Liver (tissue), 9 donors: ENCODE data around the gene GNB1L. TPM values are rescaled to one million over a fixed set of nuclear protein-coding genes. Genes with fewer than 3 reads are reported as not detected.

ENCODE experiments used
- DNase-seq: peaks from one replicate; pipeline ENCODE4 v3.0.0-alpha.2; 2017; ENCODE audit warnings: low spot score
- H3K27ac ChIP-seq, 2 donors: one replicate each; pipeline ENCODE4 v1.7.0; 2013; ENCODE audit warnings: inconsistent platforms in 2 of 2, low read length in 2 of 2, control low read depth in 1 of 2, low read depth in 1 of 2, mild to moderate bottlenecking in 1 of 2
- H3K27me3 ChIP-seq, 4 donors: one replicate each; pipeline versions ENCODE4 v1.6.1 to v1.7.0; 2013; ENCODE audit warnings: low read length in 3 of 4, inconsistent platforms in 1 of 4, mild to moderate bottlenecking in 1 of 4, moderate library complexity in 1 of 4; ENCODE audit not compliant: control insufficient read depth in 4 of 4, insufficient read depth in 4 of 4
- H3K36me3 ChIP-seq, 4 donors: one replicate each; pipeline versions ENCODE4 v1.6.1 to v1.7.0; 2013; ENCODE audit warnings: low read length in 3 of 4, mild to moderate bottlenecking in 3 of 4, low read depth in 1 of 4, moderate library complexity in 1 of 4; ENCODE audit not compliant: control insufficient read depth in 4 of 4, insufficient read depth in 3 of 4
- H3K4me1 ChIP-seq, 4 donors: one replicate each; pipeline versions ENCODE4 v1.6.1 to v1.7.0; 2013; ENCODE audit warnings: low read length in 3 of 4, mild to moderate bottlenecking in 3 of 4, moderate library complexity in 1 of 4; ENCODE audit not compliant: control insufficient read depth in 4 of 4, insufficient read depth in 4 of 4
- H3K4me3 ChIP-seq, 3 donors: one replicate each; pipeline versions ENCODE4 v1.6.1 to v1.7.0; 2013; ENCODE audit warnings: low read length in 3 of 3, control low read depth in 1 of 3, low read depth in 1 of 3, mild to moderate bottlenecking in 1 of 3
- H3K9ac ChIP-seq, 2 donors: one replicate each; pipeline ENCODE4 v1.7.0; 2013; ENCODE audit warnings: low read length in 2 of 2, mild to moderate bottlenecking in 2 of 2, moderate library complexity in 2 of 2, control low read depth in 1 of 2, low read depth in 1 of 2
- H3K9me3 ChIP-seq, 4 donors: one replicate each; pipeline versions ENCODE4 v1.6.1 to v1.7.0; 2013; ENCODE audit warnings: low read length in 3 of 4; ENCODE audit not compliant: control insufficient read depth in 4 of 4
- EGR1 ChIP-seq, 2 donors: IDR thresholded peaks; 2 replicates each; pipeline ENCODE4 v1.6.1; 2016 to 2018; ENCODE audit warnings: antibody characterized with exemption in 2 of 2, low read depth in 2 of 2
- FOXA1 ChIP-seq: IDR thresholded peaks from 2 replicates; pipeline ENCODE4 v1.6.1; 2016; ENCODE audit warnings: antibody characterized with exemption
- GABPA ChIP-seq, 2 donors: IDR thresholded peaks in 1 of 2; conservative IDR thresholded peaks in 1 of 2; 2 replicates each; pipeline ENCODE4 v1.6.1; 2016; ENCODE audit warnings: antibody characterized with exemption in 2 of 2, mild to moderate bottlenecking in 1 of 2, moderate library complexity in 1 of 2
- HNF4G ChIP-seq: IDR thresholded peaks from 2 replicates; pipeline ENCODE4 v1.6.1; 2016; ENCODE audit warnings: antibody characterized with exemption
- NR2F2 ChIP-seq: IDR thresholded peaks from 2 replicates; pipeline ENCODE4 v1.6.1; 2016; ENCODE audit warnings: antibody characterized with exemption
- RXRA ChIP-seq, 2 donors: IDR thresholded peaks; 2 replicates each; pipeline ENCODE4 v1.6.1; 2017 to 2018; ENCODE audit warnings: antibody characterized with exemption in 2 of 2, mild to moderate bottlenecking in 1 of 2
- SP1 ChIP-seq: IDR thresholded peaks from 2 replicates; pipeline ENCODE4 v1.6.1; 2018; ENCODE audit warnings: antibody characterized with exemption, mild to moderate bottlenecking
- TAF1 ChIP-seq: conservative IDR thresholded peaks from 2 replicates; pipeline ENCODE4 v1.6.1; 2016; ENCODE audit warnings: antibody characterized with exemption, mild to moderate bottlenecking
- YY1 ChIP-seq: IDR thresholded peaks from 2 replicates; pipeline ENCODE4 v1.6.1; 2016; ENCODE audit warnings: antibody characterized with exemption, mild to moderate bottlenecking
- WGBS: extraction: QIAGEN DNeasy Blood & Tissue Kit; methylation state at CpG from one replicate; pipeline ENCODE4 v1.1.7; 2013; 5-methylcytosine and 5-hydroxymethylcytosine counted together
- polyA plus RNA-seq, 2 donors: library from polyadenylated mRNA; stranded (reverse) in 1 of 2; unstranded in 1 of 2; fragments of 200-250 nt in 1 of 2; fragments of >200 nt in 1 of 2; fragmentation: Nextera tagmentation in 1 of 2; extraction: Ambion mirVana in 1 of 2; gene quantifications; one replicate each; pipeline versions ENCODE4 v1.2.1 to v1.2.3, GENCODE V29; 2013 to 2015
- total RNA-seq, 2 donors: library from RNA; depleted of rRNA; stranded (reverse); fragments of >200 nt; gene quantifications; one replicate each; pipeline ENCODE4 v1.2.3, GENCODE V29; 2014
- TF ChIP-seq, protein P1 (sequence below): IDR thresholded peaks from 2 replicates; pipeline ENCODE4 v1.6.1; 2016; ENCODE audit warnings: antibody characterized with exemption
- TF ChIP-seq, protein P2 (sequence below): IDR thresholded peaks from 2 replicates; pipeline ENCODE4 v1.6.1; 2016; ENCODE audit warnings: antibody characterized with exemption, mild to moderate bottlenecking
- TF ChIP-seq, protein P3 (sequence below): IDR thresholded peaks from 2 replicates; pipeline ENCODE4 v1.6.1; 2016; ENCODE audit warnings: antibody characterized with exemption
- donor health status: healthy.
- donor health status: healthy.
- donor health status: healthy.
- donor health status: healthy.
- donor health status: healthy.

Gene GNB1L
- total and polyA plus RNA-seq, 4 donors = 1.5 to 3.6 (median 1.9) TPM

DNA sequence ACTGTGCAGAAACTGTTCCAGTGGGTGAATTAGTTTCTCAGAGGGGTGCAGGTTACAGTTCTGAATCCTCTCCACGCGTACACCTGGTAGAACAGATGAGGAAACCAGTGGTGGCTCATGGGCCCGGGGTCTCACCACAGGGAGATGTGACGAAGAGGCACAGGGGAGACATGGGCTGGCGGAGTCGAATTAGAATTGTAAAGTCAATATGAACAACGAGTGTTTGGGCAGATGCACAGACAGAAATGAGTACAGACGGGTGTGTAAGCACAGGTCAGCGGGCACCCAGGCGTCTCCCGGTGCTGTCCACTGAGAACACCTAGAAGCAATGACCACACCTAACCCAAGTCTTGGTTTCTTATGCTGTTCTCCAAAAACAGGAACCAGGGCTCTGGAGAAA, 41.8 kb downstream of the GNB1L start:
- H3K36me3 ChIP-seq = no peaks in the 10 kb centered on the region
- peaks cover 0 to 6% (median 1%) of the 10 kb centered on the region in 4 donors for H3K4me1 ChIP-seq
- no peak overlapping the region for H3K9ac ChIP-seq
- DNase-seq = no peak
- H3K27ac ChIP-seq = no peak overlapping the region
- no peaks in the 10 kb centered on the region for H3K27me3 ChIP-seq
- no peak overlapping the region for H3K4me3 ChIP-seq
- TF ChIP-seq RXRA (IDR thresholded peaks at IDR 0.05) = no peak
- TF ChIP-seq NR2F2 = no peak
- TF ChIP-seq, protein P1, sequence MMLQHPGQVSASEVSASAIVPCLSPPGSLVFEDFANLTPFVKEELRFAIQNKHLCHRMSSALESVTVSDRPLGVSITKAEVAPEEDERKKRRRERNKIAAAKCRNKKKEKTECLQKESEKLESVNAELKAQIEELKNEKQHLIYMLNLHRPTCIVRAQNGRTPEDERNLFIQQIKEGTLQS = no peak
- no peak for TF ChIP-seq SP1
- TF ChIP-seq, protein P2, sequence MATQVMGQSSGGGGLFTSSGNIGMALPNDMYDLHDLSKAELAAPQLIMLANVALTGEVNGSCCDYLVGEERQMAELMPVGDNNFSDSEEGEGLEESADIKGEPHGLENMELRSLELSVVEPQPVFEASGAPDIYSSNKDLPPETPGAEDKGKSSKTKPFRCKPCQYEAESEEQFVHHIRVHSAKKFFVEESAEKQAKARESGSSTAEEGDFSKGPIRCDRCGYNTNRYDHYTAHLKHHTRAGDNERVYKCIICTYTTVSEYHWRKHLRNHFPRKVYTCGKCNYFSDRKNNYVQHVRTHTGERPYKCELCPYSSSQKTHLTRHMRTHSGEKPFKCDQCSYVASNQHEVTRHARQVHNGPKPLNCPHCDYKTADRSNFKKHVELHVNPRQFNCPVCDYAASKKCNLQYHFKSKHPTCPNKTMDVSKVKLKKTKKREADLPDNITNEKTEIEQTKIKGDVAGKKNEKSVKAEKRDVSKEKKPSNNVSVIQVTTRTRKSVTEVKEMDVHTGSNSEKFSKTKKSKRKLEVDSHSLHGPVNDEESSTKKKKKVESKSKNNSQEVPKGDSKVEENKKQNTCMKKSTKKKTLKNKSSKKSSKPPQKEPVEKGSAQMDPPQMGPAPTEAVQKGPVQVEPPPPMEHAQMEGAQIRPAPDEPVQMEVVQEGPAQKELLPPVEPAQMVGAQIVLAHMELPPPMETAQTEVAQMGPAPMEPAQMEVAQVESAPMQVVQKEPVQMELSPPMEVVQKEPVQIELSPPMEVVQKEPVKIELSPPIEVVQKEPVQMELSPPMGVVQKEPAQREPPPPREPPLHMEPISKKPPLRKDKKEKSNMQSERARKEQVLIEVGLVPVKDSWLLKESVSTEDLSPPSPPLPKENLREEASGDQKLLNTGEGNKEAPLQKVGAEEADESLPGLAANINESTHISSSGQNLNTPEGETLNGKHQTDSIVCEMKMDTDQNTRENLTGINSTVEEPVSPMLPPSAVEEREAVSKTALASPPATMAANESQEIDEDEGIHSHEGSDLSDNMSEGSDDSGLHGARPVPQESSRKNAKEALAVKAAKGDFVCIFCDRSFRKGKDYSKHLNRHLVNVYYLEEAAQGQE = no peak
- no peak for TF ChIP-seq EGR1 (IDR thresholded peaks at IDR 0.05; ENCODE audit: low read depth in 2 of 2)
- 95% methylated on average over 11 of the region's 11 CpGs for WGBS
- H3K9me3 ChIP-seq = no peaks in the 10 kb centered on the region

DNA sequence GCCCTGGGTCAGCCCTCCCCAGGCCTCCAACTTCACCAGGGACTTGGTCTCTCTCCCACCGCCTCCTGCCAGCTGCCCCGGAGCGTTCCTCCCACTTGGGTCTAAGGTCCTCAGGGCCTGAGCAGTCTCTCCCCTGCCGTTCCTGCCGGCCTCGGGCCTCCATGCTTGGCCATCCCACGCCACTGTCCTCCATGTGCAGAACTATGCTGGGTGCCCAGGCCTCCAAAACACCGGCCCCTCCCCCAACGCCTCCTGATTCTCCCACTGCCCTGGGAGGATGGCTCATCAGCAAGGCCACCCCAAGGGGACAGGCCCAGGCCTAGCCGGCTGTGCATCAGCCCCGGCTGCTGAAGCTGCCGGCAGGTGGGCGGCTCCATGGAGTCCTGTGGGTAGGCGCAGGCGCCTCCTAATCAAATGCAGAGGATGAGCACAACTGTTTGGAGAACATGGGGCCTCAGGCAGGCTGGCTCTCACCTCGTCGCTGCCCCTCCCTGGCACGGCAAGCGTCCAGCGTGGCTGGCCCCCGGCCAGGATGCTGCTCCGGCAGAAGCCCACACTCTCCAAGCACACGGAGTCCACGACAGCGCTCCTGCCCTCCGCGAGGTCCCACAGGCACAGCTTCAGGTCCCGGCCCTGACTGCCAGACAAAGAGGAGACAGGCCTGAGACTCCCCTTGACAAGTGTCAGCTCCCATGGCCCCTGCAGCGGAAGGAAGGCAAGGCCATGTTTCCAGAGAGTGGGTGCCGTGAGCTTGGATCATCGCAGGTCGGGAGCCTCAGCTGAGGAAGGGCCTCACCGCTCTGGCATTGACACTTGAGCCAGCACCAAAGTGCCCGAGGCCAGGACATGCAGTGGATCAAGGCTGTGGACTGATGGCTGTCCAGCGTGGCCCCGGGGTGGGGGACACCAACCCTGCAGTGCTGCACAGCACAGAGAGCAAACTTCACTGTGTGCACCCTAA, 42.6 kb downstream of the GNB1L start:
- DNase-seq = no peak
- H3K36me3 ChIP-seq = no peaks in the 10 kb centered on the region
- TF ChIP-seq, protein P3, sequence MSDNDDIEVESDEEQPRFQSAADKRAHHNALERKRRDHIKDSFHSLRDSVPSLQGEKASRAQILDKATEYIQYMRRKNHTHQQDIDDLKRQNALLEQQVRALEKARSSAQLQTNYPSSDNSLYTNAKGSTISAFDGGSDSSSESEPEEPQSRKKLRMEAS = no peak
- TF ChIP-seq, protein P2 = no peak
- TF ChIP-seq TAF1 (no peak), RXRA (IDR thresholded peaks at IDR 0.05) (no peak), YY1 (no peak), HNF4G (no peak), FOXA1 (no peak), EGR1 (IDR thresholded peaks at IDR 0.05; ENCODE audit: low read depth in 2 of 2) (no peak), GABPA (IDR thresholded peaks at IDR 0.05 in 1 of 2, conservative IDR thresholded peaks at IDR 0.05 in 1 of 2) (no peak), NR2F2 (no peak)
- WGBS = 96% methylated on average over 36 of the region's 36 CpGs
- H3K4me3 ChIP-seq = no peak overlapping the region
- H3K27me3 ChIP-seq = no peaks in the 10 kb centered on the region
- peaks cover 0 to 6% (median 1%) of the 10 kb centered on the region in 4 donors for H3K4me1 ChIP-seq
- H3K9ac ChIP-seq = no peak overlapping the region
- no peak overlapping the region for H3K27ac ChIP-seq
- H3K9me3 ChIP-seq = no peaks in the 10 kb centered on the region
